HG03354 (cell line): ENCODE data around the gene PHAF1.

Experiments used
- ATAC-seq: cut with Tn5 transposase; IDR thresholded peaks from one replicate; pipeline ENCODE4 v1.9.1; 2021; ENCODE audit warnings: mild to moderate bottlenecking; ENCODE audit not compliant: unreplicated experiment, poor library complexity, severe bottlenecking

Gene PHAF1

GRCh38 chr16:67142342-67142741 is 32.6 kb downstream of the PHAF1 start:
- ATAC-seq = no peak

DNA sequence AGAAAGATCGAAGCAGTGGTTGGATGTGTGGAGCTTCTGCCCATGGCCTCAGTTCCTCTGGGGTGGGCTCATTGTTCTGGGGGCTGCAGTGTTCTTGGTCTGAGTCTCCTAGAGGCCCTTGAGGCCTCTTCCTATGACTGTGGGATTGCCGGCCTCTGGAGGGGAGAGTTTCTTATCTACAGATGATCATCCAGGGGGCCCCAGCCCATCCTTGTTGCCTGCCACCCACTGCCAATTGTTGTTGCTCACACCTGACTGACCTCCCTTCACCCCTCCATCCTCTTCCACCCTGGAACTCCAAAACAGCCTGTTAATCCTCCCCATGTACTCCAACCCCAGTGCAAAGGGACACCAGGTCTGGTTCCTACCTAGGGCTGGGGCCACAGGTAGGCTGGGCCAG is 35.2 kb downstream of the PHAF1 start:
- ATAC-seq = no peak

DNA sequence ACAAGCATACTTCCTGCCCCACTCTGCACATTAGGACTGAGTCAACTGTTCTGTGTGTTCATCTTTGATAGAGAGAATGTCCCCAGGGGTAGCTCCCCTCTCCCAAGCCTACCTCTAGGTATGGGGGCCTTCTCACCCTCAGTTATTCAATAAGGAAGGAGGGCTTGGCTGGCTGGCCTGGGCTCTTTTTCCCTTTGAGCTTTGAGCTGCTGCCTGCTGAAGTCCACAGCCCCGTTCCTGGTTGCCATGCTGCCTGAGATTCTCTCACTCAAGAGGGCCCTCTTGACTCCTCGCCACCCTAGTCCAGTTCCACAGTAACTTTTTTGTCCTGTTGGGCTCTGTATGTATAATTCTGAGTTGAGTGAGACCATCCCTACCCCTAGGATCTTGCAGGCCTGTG is 36.0 kb downstream of the PHAF1 start:
- ATAC-seq = no peak

DNA sequence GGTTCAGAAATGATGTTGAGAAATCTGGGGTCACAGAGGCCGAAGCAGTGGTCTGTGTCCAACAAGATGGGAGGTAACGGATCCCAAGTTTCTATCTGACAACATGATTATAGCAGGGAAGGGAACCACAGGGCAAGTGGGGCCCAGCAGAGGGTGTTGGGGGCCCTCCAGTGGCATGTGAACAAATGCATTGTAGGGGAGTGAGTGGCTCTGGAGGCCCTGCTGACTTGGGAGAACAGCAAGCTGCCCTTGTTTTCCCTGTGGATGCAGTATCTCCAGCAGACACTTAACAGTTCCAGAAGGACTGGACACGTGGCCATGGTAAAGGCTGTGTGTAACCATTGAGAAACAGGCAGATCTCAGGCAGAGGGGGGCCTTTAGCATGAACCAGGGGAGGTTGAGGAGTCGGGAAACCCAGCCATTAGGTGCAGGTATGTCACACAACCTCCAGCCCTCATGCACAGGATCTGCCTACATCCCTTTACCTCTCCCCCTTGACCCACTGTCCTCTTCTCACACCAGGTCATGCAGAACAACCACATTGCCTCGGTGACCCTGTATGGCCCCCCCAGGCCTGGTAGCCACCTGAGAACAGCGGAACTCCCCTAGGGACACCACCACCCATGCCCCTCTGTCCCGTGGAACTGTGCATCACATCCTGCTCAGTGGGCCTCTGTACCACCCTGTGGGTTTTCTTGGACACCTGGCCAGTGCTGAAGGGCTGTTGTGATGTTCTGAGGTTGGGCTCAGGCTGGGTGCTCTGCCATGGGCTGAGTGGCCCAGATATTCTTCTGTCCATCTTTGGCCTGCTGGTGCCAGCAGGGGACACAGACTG is 37.0 kb downstream of the PHAF1 start:
- ATAC-seq = no peak

- ATAC-seq = no peak
These were observed 37.8 kb downstream of the PHAF1 start for GRCh38 chr16:67147437-67148140.

- ATAC-seq = no peak
These were observed 38.5 kb downstream of the PHAF1 start for GRCh38 chr16:67148221-67148620.

DNA sequence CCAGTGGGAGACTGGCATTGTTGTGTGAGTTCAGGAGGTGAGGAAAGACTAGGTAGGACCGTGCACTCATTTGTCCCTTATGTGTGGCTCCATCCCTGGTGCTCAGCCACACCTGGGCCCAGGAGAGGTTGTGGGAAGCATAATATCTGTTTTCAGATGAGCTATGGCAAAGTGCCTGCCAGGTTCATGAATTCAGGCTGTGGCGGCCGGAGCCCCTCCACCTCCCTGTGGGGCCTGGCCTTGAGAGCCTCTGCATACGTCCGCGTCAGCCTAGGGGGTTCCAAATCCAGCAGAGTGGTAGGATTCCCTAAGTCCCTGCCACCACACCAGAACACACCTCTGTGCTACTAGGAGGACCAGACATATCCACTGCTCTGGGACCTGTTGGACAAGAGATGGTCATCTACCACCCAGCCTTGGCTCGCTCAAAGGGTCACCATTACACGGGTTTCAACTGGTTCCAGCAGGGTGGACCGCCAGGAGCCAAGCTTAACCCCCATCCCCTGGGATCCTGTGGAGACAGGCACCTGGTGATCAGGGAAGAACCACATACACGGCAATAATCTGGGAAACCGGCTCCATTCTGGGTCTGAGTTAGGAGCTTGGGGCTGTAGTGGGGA is 39.0 kb downstream of the PHAF1 start:
- ATAC-seq = no peak

DNA sequence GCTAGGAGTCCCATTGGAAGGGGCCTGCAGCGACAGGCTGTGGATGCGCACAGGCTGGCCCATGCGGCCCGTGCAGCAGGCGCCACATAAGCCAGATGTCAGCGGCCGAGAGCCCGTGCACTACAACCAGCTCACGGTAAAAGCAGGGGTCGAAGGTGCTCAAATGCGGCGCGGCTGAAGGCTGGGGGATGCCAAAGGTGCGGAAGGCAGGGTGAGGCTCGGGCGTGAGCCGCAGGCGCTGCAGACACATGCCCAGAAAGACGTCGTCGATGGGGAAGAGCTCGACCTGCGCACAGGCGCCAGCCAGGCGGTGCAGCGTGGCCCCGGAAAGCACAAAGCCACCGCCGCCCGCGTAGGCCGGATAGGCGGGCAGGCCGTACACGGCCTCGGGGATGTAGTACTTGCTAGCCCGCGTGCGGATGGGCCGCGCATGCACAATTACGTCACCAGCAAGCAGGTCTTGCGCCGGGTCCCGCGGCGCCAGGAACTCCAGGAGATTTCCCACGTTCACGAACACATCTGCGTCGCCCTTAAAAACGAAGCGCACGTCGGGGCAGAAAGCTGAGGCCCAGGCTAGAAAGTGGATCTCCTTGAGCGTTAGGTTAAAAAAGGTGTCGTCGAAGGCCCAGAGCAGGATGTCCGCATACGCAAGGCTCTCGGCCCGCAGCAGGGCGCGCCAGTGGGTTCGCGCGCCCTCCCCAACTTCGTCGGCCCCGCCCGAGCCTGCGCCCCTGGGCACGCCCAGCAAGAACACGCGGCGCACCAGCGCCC is 39.7 kb downstream of the PHAF1 start:
- ATAC-seq = no peak

- ATAC-seq = peak; percentile 40
These were observed 40.5 kb downstream of the PHAF1 start for GRCh38 chr16:67150047-67150832.

DNA sequence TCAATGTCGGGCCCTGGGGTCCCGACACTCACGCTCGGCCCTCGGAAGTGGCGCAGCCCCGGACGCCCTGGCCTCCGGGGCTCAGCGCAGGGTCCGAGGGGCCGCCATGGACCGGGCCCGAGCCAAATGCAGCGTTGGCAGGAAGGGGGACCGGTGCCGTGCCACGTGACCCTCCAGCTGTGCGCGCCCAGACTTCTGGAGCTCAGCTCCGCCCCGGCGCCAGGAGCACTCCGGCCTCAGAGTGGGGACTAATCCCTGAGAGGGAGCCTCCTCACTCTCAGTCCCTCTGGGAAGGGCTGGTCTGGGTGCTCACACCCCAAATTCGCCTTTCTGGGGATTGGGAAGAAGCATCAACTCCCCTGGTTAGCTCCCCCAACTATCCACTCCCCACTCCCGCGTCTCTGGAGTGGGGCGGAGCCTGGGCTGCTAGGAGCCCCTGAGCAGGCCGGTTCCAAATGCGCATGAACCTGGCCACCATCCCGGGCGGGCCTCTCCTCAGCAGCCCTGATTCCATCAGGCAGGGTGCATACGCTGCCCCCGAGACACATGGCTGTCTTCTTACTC is 41.2 kb downstream of the PHAF1 start, which contains the start of gene B3GNT9:
B3GNT9 (minus strand) TSS at position 166 of the 564 bp plus-strand sequence. CDS start 513 bp downstream, outside the sequence.
- peak; percentile 62 for ATAC-seq

- ATAC-seq = no peak
These were observed 41.8 kb downstream of the PHAF1 start for GRCh38 chr16:67151431-67152097.

GRCh38 chr16:67154578-67155294 is 45.0 kb downstream of the PHAF1 start:
- ATAC-seq = no peak

DNA sequence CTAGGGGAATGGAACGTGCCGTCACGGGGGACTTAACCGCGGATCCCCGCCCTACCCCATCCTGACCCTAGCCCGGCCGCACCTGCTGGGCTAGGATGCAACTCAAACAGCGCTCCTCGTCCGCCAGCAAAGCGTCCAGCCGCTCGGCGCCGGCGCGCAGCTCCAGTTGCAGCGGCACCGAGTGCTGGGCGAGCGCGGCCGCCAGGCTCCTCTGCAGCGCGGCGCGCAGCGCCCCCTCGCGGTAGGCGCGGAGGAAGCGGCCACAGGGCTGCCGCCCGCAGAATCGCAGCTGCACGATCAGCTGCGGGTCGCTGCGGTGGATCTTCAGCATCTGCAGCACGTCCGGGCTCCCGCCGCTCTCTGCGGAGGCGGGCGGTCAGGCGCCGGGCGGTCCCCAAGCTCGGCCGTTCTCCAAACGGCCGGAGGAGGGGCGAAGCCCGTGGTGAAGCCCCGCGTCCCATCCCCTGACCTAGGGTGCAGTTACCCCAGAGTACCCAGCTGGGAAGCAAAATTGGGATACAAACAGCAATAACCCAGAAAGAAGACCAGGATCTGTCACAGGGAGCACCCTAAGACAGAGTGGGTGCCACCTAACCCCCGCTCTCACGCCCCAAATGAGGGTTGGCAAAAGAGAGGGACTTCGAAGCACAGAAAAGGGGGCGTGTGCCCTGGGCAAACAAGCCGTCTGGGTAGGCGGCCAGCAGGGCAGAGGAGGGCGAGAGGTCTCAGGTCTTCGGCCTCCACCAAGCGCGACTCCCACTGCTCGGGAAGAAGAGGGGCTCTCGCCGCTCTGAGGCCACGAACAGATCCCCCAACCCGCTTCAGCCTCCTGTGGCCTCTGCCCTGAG is 45.8 kb downstream of the PHAF1 start:
- ATAC-seq = no peak

- no peak for ATAC-seq
These were observed 46.6 kb downstream of the PHAF1 start for GRCh38 chr16:67156143-67156844.

DNA sequence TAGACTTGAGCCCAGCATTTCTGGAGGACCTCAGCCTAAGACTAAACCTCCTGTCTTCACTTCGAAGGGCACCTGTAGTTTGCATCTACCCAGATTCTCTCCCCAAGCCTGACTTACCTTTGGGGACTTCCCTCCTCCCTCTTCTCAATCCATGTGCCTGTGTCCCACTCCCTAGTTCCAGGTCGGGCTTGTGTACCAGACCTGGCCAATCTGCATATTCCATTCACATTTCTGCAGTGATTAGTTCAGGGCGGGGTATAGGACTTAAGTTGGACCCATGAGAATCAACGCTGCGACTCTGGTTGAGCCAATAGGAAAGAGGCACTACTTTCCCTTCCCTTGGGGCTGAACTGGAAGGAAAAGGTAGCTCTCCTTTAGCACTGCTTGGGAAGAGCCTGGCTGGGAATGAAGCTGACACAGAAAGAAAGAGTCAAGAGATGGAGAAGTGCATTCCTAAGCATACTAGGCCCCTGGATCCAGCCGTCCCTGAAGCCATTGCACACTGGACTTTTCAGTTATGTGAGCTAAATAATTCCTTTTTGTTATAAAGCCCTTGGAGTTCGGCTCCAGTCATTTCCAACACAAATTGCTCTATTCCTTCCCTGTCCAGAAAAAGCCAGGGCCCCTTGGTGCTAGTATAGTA is 47.5 kb downstream of the PHAF1 start:
- no peak for ATAC-seq
